ENCODE results near the gene CAVIN1. TPM values are rescaled to one million over a fixed set of nuclear protein-coding genes. Genes with fewer than 3 reads are reported as not detected.
A peak's percentile ranks its signal among the peaks of the same experiment; 100 is the strongest.

Gene CAVIN1
- total and polyA plus RNA-seq, 2 experiments from 2014 or later = 18.1 to 35.7 TPM

DNA sequence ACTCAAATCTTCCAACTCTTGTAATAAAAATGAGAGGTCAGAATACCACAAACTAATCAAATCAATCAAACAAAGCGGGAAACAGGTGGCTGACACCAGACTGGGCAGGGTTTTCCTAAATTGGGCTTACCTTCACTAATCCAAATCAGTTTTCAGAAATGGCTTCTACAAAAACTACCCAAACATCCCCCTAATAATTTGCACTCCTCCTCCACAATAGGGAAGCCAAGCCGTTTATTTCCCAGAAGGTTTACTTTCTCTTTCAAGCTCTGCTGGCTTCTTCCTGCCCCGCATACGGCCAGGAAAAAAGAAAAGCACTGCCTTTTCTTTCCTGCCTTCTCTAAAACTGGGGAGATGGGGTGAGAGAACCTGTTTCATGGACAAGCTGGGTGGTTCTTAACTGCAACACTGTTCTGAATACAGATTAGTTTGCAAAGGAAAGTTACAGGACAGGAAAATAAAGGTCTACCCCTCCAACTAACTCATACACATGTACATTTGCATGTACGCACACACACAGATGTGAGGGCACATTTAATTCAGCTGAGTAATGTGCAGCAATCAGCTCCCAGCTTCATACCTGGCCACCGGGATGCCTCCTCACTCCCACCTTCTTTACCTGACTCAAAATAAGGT lies 44.0 kb downstream of the CAVIN1 start (continued):
- TF ChIP-seq ZNF462 (CRISPR knock-in tag; IDR thresholded peaks at IDR 0.05) (no peak), JUNB (IDR thresholded peaks at IDR 0.05; ENCODE audit: unreplicated experiment) (no peak)

GRCh38 chr17:42378359-42378958 lies 44.6 kb downstream of the CAVIN1 start:
- Mint-ChIP-seq H3K4me3 (peak overlapping the region; percentile 31), H3K36me3 (ENCODE audit: low read depth) (peaks cover 13% of the 10 kb centered on the region; the same call in 2 of the 3 replicates), H3K4me1 (peaks cover 42% of the 10 kb centered on the region), H3K27ac (peak overlapping the region; percentile 95), H3K27me3 (ENCODE audit: insufficient read depth, low read depth, poor library complexity) (no peaks in the 10 kb centered on the region), H3K9me3 (no peaks in the 10 kb centered on the region)
- no peaks in the 10 kb centered on the region for H3K27me3 ChIP-seq (ENCODE audit: insufficient read depth)
- peaks cover 24% of the 10 kb centered on the region; the same call in 1 of the 2 replicates for H4K20me1 ChIP-seq (replicated peaks; ENCODE audit: insufficient read depth)
- no peak overlapping the region for H2AFZ ChIP-seq
- peaks cover 97% of the 10 kb centered on the region for H3K79me2 ChIP-seq (replicated peaks; ENCODE audit: insufficient read depth)
- peak overlapping the region; percentile 62; the same call in 1 of the 2 replicates for H3K27ac ChIP-seq (ENCODE audit: low read depth)
- no peak for ATAC-seq
- H3K4me1 ChIP-seq (ENCODE audit: insufficient read depth) = peaks cover 33% of the 10 kb centered on the region
- no peak overlapping the region for H3K4me3 ChIP-seq
- H3K36me3 ChIP-seq (ENCODE audit: insufficient read depth) = no peaks in the 10 kb centered on the region
- no peaks in the 10 kb centered on the region for H3F3A ChIP-seq (replicated peaks; ENCODE audit: low read depth)
- TF ChIP-seq ZNF331 (CRISPR knock-in tag; IDR thresholded peaks at IDR 0.05; ENCODE audit: low read depth) = no peak
- no peak for TF ChIP-seq EZH2 (IDR thresholded peaks at IDR 0.05; ENCODE audit: low read depth, unreplicated experiment)
- TF ChIP-seq, protein P1, sequence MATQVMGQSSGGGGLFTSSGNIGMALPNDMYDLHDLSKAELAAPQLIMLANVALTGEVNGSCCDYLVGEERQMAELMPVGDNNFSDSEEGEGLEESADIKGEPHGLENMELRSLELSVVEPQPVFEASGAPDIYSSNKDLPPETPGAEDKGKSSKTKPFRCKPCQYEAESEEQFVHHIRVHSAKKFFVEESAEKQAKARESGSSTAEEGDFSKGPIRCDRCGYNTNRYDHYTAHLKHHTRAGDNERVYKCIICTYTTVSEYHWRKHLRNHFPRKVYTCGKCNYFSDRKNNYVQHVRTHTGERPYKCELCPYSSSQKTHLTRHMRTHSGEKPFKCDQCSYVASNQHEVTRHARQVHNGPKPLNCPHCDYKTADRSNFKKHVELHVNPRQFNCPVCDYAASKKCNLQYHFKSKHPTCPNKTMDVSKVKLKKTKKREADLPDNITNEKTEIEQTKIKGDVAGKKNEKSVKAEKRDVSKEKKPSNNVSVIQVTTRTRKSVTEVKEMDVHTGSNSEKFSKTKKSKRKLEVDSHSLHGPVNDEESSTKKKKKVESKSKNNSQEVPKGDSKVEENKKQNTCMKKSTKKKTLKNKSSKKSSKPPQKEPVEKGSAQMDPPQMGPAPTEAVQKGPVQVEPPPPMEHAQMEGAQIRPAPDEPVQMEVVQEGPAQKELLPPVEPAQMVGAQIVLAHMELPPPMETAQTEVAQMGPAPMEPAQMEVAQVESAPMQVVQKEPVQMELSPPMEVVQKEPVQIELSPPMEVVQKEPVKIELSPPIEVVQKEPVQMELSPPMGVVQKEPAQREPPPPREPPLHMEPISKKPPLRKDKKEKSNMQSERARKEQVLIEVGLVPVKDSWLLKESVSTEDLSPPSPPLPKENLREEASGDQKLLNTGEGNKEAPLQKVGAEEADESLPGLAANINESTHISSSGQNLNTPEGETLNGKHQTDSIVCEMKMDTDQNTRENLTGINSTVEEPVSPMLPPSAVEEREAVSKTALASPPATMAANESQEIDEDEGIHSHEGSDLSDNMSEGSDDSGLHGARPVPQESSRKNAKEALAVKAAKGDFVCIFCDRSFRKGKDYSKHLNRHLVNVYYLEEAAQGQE (IDR thresholded peaks at IDR 0.05; ENCODE audit: unreplicated experiment) = no peak
- no peaks in the 10 kb centered on the region for H3K9me2 ChIP-seq (ENCODE audit: insufficient read depth)
- H3K4me2 ChIP-seq = peak overlapping the region; percentile 30; the same call in 1 of the 2 replicates
- DNase-seq (ENCODE audit: low spot score) = no peak

All from GM23338 (cell line).